Stimulated activated CD8-positive, alpha-beta memory T cell treated with anti-CD3 and anti-CD28 coated beads, Interleukin-7, amount 100 ng/mL, for 48 hours (primary cell): ENCODE data around the gene RASA3.
"Not testable (repeated sequence)": the region's sequence is repeated elsewhere in the genome, so short reads cannot be mapped to it uniquely, and the experiment has no call there.

Experiments used
- DNase-seq, 2 donors: peaks; one replicate each; pipeline ENCODE4 v3.0.0-alpha.2; 2020; ENCODE audit warnings: low read depth in 1 of 2; ENCODE audit errors: extremely low read depth in 1 of 2

RASA3 gene

GRCh38 chr13:114089341-114089740 lies 43.1 kb downstream of the RASA3 start:
- DNase-seq = no peak

GRCh38 chr13:114088863-114089262 lies 43.6 kb downstream of the RASA3 start:
- no peak for DNase-seq

DNA sequence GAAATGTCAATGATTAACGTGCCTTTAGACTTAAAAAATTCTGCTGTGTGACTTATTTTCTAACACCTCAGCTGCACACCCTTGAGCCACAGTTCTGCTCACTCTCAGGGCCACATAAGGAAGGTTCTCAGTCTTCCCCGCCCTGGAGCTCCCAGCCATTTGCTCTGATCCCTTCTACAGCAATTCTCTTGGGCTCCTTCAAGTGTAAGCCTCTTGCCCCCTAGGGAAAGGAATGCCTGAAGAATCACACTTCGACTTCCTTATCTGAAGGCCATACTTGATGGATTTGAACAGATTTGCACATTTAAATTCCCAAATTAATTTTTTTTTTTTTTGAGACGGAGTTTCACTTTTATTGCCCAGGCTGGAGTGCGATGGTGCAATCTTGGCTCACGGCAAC lies 44.2 kb downstream of the RASA3 start:
- no peak for DNase-seq

- no peak for DNase-seq
Observed at GRCh38 chr13:114087430-114087829, 45.0 kb downstream of the RASA3 start.

DNA sequence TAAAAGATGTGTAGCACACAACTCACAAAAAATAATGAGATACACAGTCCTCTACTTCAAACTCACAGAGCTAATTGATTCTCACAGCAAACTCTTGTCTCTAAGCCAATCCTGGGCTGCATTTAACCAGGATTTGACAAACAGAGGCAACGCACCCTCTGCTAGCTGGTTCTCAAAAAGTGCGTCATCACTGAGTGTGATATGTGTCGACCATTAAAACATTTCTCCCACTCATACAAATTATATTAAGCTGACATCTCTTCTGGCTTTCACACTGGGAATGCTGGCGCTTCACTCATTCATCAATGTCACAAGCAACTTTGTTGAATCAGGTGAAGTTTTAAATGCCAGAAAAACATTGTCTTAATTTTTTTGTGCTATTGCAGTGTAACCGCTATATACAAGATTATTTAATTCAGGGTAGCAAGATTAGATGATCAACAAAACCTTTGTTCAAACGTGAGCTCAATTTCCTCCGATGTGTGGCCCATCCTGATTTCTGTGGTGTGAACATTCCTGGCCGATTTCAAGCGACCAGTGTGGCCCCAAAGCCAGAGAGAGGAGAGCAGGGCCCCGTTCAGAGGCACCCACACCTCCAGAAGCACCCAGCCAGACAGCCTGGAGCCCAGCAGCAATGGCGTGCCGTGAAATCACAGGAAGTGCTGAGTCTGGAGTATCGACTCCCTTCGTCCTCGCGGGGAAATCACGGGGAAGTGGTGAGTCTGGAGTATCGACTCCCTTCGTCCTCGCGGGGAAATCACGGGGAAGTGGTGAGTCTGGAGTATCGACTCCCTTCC lies 49.4 kb downstream of the RASA3 start:
- DNase-seq = no peak

- DNase-seq = no peak
Observed at GRCh38 chr13:114081761-114082681, 50.4 kb downstream of the RASA3 start.

DNA sequence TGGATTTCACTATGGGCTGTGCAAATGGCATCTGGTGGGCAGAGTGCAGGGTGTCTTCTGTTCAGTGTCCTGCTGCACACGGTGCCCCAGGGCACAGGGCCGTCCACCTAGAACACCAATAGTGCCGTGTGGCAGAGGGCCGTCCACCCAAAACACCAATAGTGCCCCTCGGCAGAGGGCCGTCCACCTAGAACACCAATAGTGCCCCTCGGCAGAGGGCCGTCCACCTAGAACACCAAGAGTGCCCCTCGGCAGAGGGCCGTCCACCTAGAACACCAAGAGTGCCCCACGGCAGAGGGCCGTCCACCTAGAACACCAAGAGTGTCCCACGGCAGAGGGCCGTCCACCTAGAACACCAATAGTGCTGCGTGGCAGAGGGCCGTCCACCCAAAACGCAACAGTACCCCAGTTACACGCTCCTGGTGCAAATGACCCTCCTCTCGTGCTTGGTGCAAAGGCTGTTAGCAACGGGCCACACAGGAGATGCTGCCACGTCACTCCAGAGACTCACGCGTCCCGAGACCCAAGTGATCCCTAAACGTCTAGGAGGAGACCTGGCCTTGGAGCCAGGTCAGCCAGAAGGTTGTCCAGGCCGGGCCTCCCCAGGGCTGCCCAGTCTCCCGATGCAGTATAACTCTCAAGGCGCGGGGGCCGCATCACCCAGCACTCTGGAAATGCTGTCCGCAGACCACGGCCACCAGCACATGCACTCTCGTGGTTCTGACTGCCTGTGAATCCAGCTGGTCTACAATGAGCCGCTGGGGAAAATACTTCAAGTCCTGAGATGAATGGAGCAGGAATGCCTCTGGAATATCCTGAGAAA lies 51.5 kb downstream of the RASA3 start:
- no peak for DNase-seq

DNA sequence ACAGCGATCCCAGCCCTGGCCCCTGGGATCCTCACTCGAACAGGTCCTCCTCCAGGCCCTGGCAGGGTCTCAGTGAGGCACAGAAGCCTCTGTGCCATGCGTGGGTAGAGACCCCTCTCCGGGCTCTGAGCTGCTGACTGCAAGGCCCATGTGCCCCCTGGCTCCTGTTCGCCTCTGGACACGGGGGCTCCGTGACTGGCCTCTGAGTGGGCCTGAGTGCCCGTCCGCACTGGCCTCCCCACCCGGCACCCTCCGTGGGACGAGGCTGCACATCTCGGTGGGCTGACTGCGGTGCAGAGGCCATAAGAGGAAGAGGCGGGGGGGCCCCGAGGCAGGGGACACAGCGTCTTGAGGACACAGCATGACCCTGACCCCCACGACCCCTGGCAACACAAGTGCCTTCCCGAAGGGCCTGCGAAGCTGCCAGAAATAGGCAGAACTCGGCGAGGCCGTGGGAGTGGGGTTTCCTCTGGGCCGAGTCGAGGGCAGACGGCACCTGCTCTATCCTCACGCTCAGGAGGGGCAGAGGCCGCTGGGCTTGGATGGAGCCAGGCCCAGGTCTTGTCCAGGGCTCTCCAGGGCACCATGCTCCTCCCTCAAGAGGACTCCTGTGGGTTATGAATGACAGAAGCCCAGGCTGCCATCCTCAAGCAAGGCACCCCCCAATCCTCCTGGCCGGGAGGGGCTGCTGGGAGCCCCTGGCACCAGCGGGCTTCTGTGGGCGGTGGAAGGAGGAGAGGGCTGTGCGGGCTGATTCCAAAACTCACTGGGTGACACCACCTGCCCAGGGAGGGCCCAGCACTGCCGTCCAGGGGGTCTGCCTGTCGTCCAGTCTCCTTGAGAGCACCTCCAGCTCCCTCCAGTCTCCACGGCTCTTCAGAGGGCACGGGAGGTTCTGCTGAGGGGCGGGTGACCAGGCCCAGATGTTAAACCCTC lies 52.6 kb downstream of the RASA3 start:
- DNase-seq = no peak

- no peak for DNase-seq
Observed at GRCh38 chr13:114078461-114079451, 53.7 kb downstream of the RASA3 start.

GRCh38 chr13:114077933-114078325 lies 54.5 kb downstream of the RASA3 start:
- DNase-seq = no peak

DNA sequence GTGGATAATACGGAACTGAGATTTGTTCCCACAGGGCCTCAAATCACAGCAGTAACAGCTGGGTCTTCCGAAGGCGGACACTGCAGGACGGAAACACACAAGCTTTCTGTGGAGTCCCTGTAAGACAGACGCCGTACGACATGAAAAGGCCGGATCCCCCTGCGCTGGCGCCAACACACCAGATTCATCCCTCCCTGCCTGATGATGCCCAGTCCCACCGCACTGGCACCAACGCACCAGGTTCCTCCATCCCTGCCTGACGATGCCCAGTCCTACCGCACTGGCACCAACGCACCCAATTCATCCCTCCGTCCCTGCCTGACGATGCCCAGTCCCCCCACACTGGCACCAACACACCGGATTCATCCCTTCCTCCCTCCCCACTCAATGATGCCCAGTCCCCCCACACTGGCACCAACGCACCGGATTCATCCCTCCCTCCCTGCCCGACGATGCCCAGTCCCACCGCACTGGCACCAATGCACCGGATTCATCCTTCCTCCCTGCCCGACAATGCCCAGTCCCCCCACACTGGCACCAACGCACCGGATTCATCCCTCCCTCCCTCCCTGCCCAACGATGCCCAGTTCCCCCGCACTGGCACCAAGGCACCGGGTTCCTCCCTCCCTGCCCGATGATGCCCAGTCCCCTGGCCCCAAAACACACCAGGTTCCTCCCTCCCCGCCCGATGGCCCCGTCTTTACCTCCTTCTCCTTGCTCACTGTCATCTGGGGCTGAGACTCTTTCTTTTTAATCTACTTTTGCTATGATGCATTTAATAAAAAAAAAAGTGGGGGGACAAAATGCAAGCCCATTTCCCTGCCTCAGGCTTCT lies 55.1 kb downstream of the RASA3 start:
- no peak for DNase-seq

DNA sequence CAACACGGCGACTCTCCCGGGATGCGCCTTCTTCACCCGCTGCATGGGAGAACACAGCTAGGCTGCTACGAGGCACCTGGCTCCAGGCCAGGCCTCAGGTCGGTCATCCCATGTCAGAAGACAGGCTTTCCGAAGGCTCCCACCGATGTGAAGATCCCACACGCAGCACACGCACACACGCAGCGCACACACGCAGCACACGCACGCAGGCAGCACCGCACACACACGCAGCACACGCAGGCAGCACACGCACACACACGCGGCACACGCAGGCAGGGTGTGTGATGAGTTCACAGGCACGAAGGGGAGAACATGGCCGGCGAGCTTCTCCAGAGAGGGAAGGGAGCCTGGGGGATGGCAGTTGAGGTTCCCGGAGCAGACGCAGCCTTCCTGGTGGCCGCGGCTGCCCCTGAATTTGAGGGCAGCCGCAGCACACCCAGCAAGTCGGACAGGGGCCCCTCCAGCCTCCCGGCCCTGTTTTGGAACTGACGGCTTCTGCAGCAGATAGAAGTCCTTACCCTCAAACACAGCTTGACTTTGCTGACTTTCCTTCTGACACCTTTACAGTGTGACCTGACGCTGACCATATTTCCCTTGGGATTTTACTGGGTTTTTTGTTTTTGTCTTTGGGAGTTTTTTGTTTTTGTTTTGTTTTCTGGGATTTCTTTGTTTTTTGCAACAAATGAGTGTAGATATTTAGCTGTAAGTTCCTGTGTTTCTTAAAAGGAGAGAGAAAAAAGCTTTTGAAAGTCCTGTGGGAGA lies 55.9 kb downstream of the RASA3 start:
- no peak for DNase-seq

DNA sequence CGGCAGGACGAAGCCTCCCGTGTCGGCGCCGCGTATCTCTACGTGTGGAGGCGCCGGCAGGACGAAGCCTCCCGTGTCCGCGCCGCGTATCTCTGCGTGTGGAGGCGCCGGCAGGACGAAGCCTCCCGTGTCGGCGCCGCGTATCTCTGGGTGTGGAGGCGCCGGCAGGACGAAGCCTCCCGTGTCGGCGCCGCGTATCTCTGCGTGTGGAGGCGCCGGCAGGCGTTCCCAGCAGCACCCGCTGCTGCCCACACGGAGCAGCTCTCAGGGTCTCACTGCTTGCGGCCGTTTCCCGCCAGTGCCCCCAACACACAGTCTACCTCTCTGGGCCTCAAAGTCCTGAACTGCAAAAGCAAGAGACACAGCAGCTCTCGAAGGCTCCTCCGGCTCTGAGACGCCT lies 56.6 kb downstream of the RASA3 start:
- not testable (repeated sequence) for DNase-seq

GRCh38 chr13:114074671-114075315 lies 57.6 kb downstream of the RASA3 start:
- no peak for DNase-seq

DNA sequence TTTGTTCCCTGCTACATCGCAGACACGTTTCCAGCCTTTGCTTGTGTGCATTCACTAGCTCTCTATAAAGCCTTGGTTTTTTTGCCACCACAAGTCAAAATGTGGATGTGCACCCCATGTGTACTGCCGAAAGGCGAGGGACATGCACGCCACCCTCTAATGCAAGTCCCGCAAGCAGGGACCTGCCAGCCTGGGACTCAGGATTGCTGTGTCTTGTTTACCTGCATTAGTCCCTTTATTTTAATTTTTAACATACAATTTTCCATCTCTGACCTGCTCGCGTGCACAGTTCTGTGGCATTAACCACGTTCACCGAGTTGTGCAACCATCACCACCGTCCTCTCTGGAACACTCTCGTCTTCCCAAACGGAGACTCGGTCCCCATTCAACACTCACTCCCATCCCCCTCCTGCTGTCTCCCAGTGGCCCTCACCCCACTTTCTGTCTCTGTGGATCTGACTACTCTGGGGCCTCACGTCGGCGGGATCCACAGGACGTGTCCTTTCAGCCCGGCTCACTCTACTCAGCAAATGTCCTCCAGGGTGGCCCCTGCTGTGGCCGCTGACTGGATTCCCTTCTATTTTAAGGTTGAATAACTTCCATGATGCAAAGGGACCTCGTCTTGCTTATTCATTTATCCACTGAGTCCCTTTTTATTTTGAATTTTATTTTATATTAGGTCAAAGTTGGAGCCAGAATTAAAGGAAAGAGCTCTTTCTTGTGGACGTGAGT lies 58.4 kb downstream of the RASA3 start:
- no peak for DNase-seq

- DNase-seq = no peak
Observed at GRCh38 chr13:114072421-114072820, 60.0 kb downstream of the RASA3 start.
